ENCODE data around the gene RGL4. TPM values are rescaled to one million over a fixed set of nuclear protein-coding genes. Genes with fewer than 3 reads are reported as not detected.
"Not testable (repeated sequence)": the region's sequence is repeated elsewhere in the genome, so short reads cannot be mapped to it uniquely, and the experiment has no call there.

RGL4 gene
- total RNA-seq, 1 donor from 2014 or later = not detected

DNA sequence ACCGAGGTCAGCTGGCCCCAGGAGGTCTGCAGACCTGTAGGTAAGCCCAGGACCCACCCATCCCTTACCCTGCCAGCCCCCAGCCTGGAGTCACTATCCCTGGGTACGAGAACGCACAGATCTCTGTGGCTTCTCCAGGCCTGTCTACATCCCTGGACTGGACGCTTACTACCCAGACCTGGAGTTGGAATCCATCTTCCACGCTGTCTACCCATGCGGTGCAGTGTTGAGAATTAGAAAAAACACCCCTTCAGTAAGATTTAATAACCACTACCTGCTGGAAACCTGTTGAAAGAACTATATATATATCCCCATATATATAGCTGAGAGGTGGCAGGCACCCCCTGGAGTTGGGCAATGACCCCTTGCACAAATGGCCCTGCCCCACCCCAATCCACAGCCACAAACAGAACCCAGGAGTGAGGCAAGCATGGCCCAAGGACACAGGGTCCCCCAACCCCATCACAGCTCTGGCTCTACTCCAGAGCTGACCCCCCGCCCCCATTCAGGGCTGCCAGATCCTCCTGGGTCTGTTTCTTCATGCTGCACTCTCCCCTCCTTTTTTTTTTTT, 17.7 kb upstream of the RGL4 start:
- DNase-seq (ENCODE audit: low read depth) = no peak
- no peak overlapping the region for H3K27ac Mint-ChIP-seq (ENCODE audit: unreplicated experiment)

GRCh38 chr22:23673826-23674690, 16.8 kb upstream of the RGL4 start:
- H3K79me2 ChIP-seq (ENCODE audit: insufficient read depth, low read length) = no peaks in the 10 kb centered on the region
- H2AFZ ChIP-seq (ENCODE audit: low read depth, low read length) = no peak overlapping the region
- FAIRE-seq = no peak
- no peak for TF ChIP-seq EZH2 (IDR thresholded peaks at IDR 0.05; ENCODE audit: insufficient read depth, low read length)
- TF ChIP-seq, protein P1, sequence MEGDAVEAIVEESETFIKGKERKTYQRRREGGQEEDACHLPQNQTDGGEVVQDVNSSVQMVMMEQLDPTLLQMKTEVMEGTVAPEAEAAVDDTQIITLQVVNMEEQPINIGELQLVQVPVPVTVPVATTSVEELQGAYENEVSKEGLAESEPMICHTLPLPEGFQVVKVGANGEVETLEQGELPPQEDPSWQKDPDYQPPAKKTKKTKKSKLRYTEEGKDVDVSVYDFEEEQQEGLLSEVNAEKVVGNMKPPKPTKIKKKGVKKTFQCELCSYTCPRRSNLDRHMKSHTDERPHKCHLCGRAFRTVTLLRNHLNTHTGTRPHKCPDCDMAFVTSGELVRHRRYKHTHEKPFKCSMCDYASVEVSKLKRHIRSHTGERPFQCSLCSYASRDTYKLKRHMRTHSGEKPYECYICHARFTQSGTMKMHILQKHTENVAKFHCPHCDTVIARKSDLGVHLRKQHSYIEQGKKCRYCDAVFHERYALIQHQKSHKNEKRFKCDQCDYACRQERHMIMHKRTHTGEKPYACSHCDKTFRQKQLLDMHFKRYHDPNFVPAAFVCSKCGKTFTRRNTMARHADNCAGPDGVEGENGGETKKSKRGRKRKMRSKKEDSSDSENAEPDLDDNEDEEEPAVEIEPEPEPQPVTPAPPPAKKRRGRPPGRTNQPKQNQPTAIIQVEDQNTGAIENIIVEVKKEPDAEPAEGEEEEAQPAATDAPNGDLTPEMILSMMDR (IDR thresholded peaks at IDR 0.05; ENCODE audit: insufficient read depth, low read depth, low read length) = no peak
- no peaks in the 10 kb centered on the region for H3K36me3 ChIP-seq (ENCODE audit: insufficient read depth, low read length)
- H3K27ac ChIP-seq (ENCODE audit: low read depth, low read length) = no peak overlapping the region
- Mint-ChIP-seq H3K27me3 (ENCODE audit: low read depth, unreplicated experiment) (peaks cover 2% of the 10 kb centered on the region), H3K4me1 (ENCODE audit: low read depth, unreplicated experiment) (no peaks in the 10 kb centered on the region), H3K36me3 (ENCODE audit: low read depth, unreplicated experiment) (peaks cover 7% of the 10 kb centered on the region), H3K27ac (ENCODE audit: unreplicated experiment) (no peak overlapping the region), H3K9me3 (ENCODE audit: unreplicated experiment) (peaks cover 2% of the 10 kb centered on the region), H3K4me3 (ENCODE audit: unreplicated experiment) (no peak overlapping the region)
- no peak overlapping the region for H3K4me3 ChIP-seq (ENCODE audit: insufficient read depth, low read depth, low read length)
- no peaks in the 10 kb centered on the region for H3K9me3 ChIP-seq (ENCODE audit: insufficient read depth, low read depth, low read length)
- no peaks in the 10 kb centered on the region for H3K27me3 ChIP-seq (ENCODE audit: insufficient read depth, low read length)
- H3K9ac ChIP-seq (ENCODE audit: low read length) = no peak overlapping the region
- no peaks in the 10 kb centered on the region for H3K4me1 ChIP-seq (ENCODE audit: insufficient read depth, low read length)
- H4K20me1 ChIP-seq (ENCODE audit: insufficient read depth, low read length) = peaks cover 3% of the 10 kb centered on the region
- DNase-seq (ENCODE audit: low read depth) = no peak
- no peak overlapping the region for H3K4me2 ChIP-seq (ENCODE audit: low read length)

More for the DNA sequence above, 17.7 kb upstream of the RGL4 start:
- Histone ChIP-seq H3K4me3 (ENCODE audit: insufficient read depth, low read depth, low read length) (no peak overlapping the region), H3K79me2 (ENCODE audit: insufficient read depth, low read length) (no peaks in the 10 kb centered on the region), H3K27ac (ENCODE audit: low read depth, low read length) (no peak overlapping the region), H3K4me2 (ENCODE audit: low read length) (no peak overlapping the region), H4K20me1 (ENCODE audit: insufficient read depth, low read length) (peaks cover 3% of the 10 kb centered on the region), H3K27me3 (ENCODE audit: insufficient read depth, low read length) (no peaks in the 10 kb centered on the region), H3K9ac (ENCODE audit: low read length) (no peak overlapping the region), H2AFZ (ENCODE audit: low read depth, low read length) (no peak overlapping the region), H3K9me3 (ENCODE audit: insufficient read depth, low read depth, low read length) (no peaks in the 10 kb centered on the region), H3K4me1 (ENCODE audit: insufficient read depth, low read length) (no peaks in the 10 kb centered on the region), H3K36me3 (ENCODE audit: insufficient read depth, low read length) (no peaks in the 10 kb centered on the region)
- peaks cover 2% of the 10 kb centered on the region for H3K27me3 Mint-ChIP-seq (ENCODE audit: low read depth, unreplicated experiment)
- H3K36me3 Mint-ChIP-seq (ENCODE audit: low read depth, unreplicated experiment) = peaks cover 6% of the 10 kb centered on the region
- no peaks in the 10 kb centered on the region for H3K4me1 Mint-ChIP-seq (ENCODE audit: low read depth, unreplicated experiment)
- TF ChIP-seq, protein P1 (IDR thresholded peaks at IDR 0.05; ENCODE audit: insufficient read depth, low read depth, low read length) = no peak
- TF ChIP-seq EZH2 (IDR thresholded peaks at IDR 0.05; ENCODE audit: insufficient read depth, low read length) = no peak
- H3K9me3 Mint-ChIP-seq (ENCODE audit: unreplicated experiment) = peaks cover 2% of the 10 kb centered on the region
- no peak for FAIRE-seq
- H3K4me3 Mint-ChIP-seq (ENCODE audit: unreplicated experiment) = no peak overlapping the region

DNA sequence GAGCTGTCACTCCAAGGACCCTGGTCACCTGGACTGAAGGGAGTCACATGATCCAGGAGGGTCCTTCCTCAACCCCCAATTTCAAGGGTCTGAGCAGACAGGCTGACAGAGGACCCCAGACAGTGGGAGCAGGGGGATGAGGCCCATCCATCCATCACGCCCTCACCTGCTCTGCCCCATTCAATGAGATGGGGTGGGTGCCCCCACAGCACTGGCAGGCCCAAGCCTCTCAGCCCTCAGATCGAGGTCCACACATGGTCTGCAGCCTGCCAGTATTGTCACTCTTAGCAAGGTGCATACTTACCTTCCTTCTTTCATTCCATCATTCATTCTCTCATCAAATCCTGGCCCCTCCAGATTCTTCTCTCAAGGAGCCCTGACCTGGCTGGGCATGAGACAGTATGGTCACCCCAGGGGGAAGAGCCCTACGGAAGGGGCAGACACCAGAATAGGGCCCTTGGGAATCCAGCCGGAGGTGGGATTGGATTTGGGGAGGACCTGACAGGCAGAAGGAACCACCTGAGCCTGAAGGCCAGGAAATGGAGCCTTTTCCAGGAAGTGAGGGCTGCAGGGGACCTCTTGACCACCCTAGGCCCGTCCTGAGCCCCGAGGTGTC, 15.8 kb upstream of the RGL4 start:
- not testable (repeated sequence) for H3K9ac ChIP-seq (ENCODE audit: low read length); H3K36me3 Mint-ChIP-seq (ENCODE audit: low read depth, unreplicated experiment); H3K79me2 ChIP-seq (ENCODE audit: insufficient read depth, low read length); H3K4me2 ChIP-seq (ENCODE audit: low read length); H3K9me3 Mint-ChIP-seq (ENCODE audit: unreplicated experiment); DNase-seq (ENCODE audit: low read depth); H2AFZ ChIP-seq (ENCODE audit: low read depth, low read length); H3K27ac Mint-ChIP-seq (ENCODE audit: unreplicated experiment); H3K36me3 ChIP-seq (ENCODE audit: insufficient read depth, low read length); H3K9me3 ChIP-seq (ENCODE audit: insufficient read depth, low read depth, low read length); H4K20me1 ChIP-seq (ENCODE audit: insufficient read depth, low read length); H3K4me3 Mint-ChIP-seq (ENCODE audit: unreplicated experiment); H3K4me1 ChIP-seq (ENCODE audit: insufficient read depth, low read length); H3K4me3 ChIP-seq (ENCODE audit: insufficient read depth, low read depth, low read length); H3K27me3 Mint-ChIP-seq (ENCODE audit: low read depth, unreplicated experiment); FAIRE-seq; H3K4me1 Mint-ChIP-seq (ENCODE audit: low read depth, unreplicated experiment); H3K27ac ChIP-seq (ENCODE audit: low read depth, low read length); H3K27me3 ChIP-seq (ENCODE audit: insufficient read depth, low read length)

All from astrocyte (in vitro differentiated cells and primary cell).